Glomerular endothelial cell (primary cell): Measurements from ENCODE around the gene MSRB2. TPM values are rescaled to one million over a fixed set of nuclear protein-coding genes. Genes with fewer than 3 reads are reported as not detected.

Source experiments
- DNase-seq: peaks from one replicate; pipeline ENCODE4 v3.0.0-alpha.2; 2011; ENCODE audit warnings: low read depth, low spot score; ENCODE audit errors: extremely low read depth
- total RNA-seq: library from RNA; depleted of rRNA; stranded (reverse); fragments of >200 nt; gene quantifications from 2 replicates; pipeline ENCODE4 v1.2.3, GENCODE V29; 2015

Gene MSRB2
- total RNA-seq, 1 donor from 2014 or later, result 15.4 TPM

GRCh38 chr10:23158370-23158769, 63.0 kb downstream of the MSRB2 start:
- DNase-seq, result peak; percentile 34

GRCh38 chr10:23171232-23171876, 76.0 kb downstream of the MSRB2 start:
- DNase-seq, result no peak

Other genes with a start within 250 kb of the MSRB2 start
- not detected in 2 replicates for gene ARMC3, start 167.5 kb upstream of the MSRB2 start, total RNA-seq
- gene PTF1A, start 96.7 kb downstream of the MSRB2 start, total RNA-seq, result not detected in 2 replicates
- not detected in 2 replicates for gene C10orf67, start 249.2 kb downstream of the MSRB2 start, total RNA-seq